Activated CD8-positive, alpha-beta memory T cell treated with anti-CD3 and anti-CD28 coated beads, Interleukin-2, amount 50 U/mL, for 48 hours (primary cell): ENCODE data around the gene SPAG4.

Source experiments
- DNase-seq: peaks from one replicate; pipeline ENCODE4 v3.0.0-alpha.2; 2020

SPAG4 gene

GRCh38 chr20:35600176-35600992 is 15.2 kb upstream of the SPAG4 start:
- no peak for DNase-seq

GRCh38 chr20:35600993-35601973 is 14.3 kb upstream of the SPAG4 start:
- peak; percentile 87 for DNase-seq

GRCh38 chr20:35601990-35602389 is 13.6 kb upstream of the SPAG4 start:
- no peak for DNase-seq

- DNase-seq, result no peak
Observed at GRCh38 chr20:35602851-35603495, 12.7 kb upstream of the SPAG4 start.

- no peak for DNase-seq
Observed at GRCh38 chr20:35603695-35604448, 11.8 kb upstream of the SPAG4 start.

GRCh38 chr20:35604449-35604747 is 11.2 kb upstream of the SPAG4 start:
- DNase-seq, result no peak

- DNase-seq, result no peak
Observed at GRCh38 chr20:35606127-35606526, 9.5 kb upstream of the SPAG4 start.

- no peak for DNase-seq
Observed at GRCh38 chr20:35607003-35607735, 8.5 kb upstream of the SPAG4 start.

- no peak for DNase-seq
Observed at GRCh38 chr20:35610833-35611427, 4.7 kb upstream of the SPAG4 start.

- DNase-seq, result no peak
Observed at GRCh38 chr20:35611482-35611881, 4.1 kb upstream of the SPAG4 start.

- DNase-seq, result peak; percentile 84
Observed at GRCh38 chr20:35616465-35617396, 1.1 kb downstream of the SPAG4 start.

GRCh38 chr20:35617397-35618262 is 2.0 kb downstream of the SPAG4 start:
- DNase-seq, result peak; percentile 78

- DNase-seq, result peak; percentile 66
Observed at GRCh38 chr20:35618263-35619131, 2.9 kb downstream of the SPAG4 start.

GRCh38 chr20:35619196-35620095 is 3.8 kb downstream of the SPAG4 start:
- peak; percentile 91 for DNase-seq

- no peak for DNase-seq
Observed at GRCh38 chr20:35620818-35621559, 5.4 kb downstream of the SPAG4 start.

GRCh38 chr20:35621560-35621946 is 5.9 kb downstream of the SPAG4 start:
- DNase-seq, result no peak
